CD4-positive, alpha-beta T cell (primary cell): Measurements from ENCODE around the gene RASSF10. TPM values are rescaled to one million over a fixed set of nuclear protein-coding genes. Genes with fewer than 3 reads are reported as not detected.

Experiments
- ATAC-seq: fragments of 200-7000 bp; cut with Tn5 transposase; one replicate; pipeline ENCODE4 v1.10.0; 2022; ENCODE audit warnings: mild to moderate bottlenecking; ENCODE audit not compliant: poor library complexity
- CTCF ChIA-PET: fragments of 350-600 bp; sonication (Branson Sonifier 250); formaldehyde crosslinking; loops from one replicate; lab custom pipeline; 2021; ENCODE audit warnings: antibody characterized with exemption, inconsistent platforms; lab: Charles Lee
- POLR2A ChIA-PET: fragments of 350-600 bp; sonication (Branson Sonifier 250); formaldehyde crosslinking; loops from one replicate; lab custom pipeline; 2021; ENCODE audit warnings: antibody characterized with exemption, inconsistent platforms; lab: Charles Lee
- DNase-seq, 14 experiments: peaks; one replicate each; pipeline ENCODE4 v3.0.0-alpha.2; 2013 to 2020; ENCODE audit warnings: mixed read lengths in 2 of 14
- H3K27ac ChIP-seq, 2 donors: one replicate each; pipeline versions ENCODE4 v1.5.1 to v1.7.0; 2013; ENCODE audit warnings: low read length in 2 of 2, low read depth in 1 of 2, mild to moderate bottlenecking in 1 of 2
- H3K27me3 ChIP-seq, 2 experiments: 1 replicate in 1 of 2; 2 replicates in 1 of 2; pipeline versions ENCODE4 v1.6.1 to v1.7.0; 2013; ENCODE audit warnings: low read length in 2 of 2, control low read depth in 1 of 2, mild to moderate bottlenecking in 1 of 2, moderate library complexity in 1 of 2; ENCODE audit not compliant: insufficient read depth in 2 of 2, control insufficient read depth in 1 of 2
- H3K36me3 ChIP-seq: one replicate; pipeline ENCODE4 v1.6.1; 2013; ENCODE audit warnings: low read length, control low read depth; ENCODE audit not compliant: insufficient read depth
- H3K4me1 ChIP-seq: one replicate; pipeline ENCODE4 v1.6.1; 2013; ENCODE audit warnings: low read length, control low read depth; ENCODE audit not compliant: insufficient read depth
- H3K4me3 ChIP-seq: one replicate; pipeline ENCODE4 v1.5.1; 2013; ENCODE audit warnings: mild to moderate bottlenecking, low read length, moderate library complexity
- H3K9me3 ChIP-seq, 2 experiments: 1 replicate in 1 of 2; 2 replicates in 1 of 2; pipeline versions ENCODE4 v1.6.1 to v1.7.0; 2013; ENCODE audit warnings: low read length in 2 of 2, mild to moderate bottlenecking in 2 of 2, control low read depth in 1 of 2, moderate library complexity in 1 of 2; ENCODE audit not compliant: control insufficient read depth in 1 of 2, insufficient read depth in 1 of 2
- H3K27ac Mint-ChIP-seq: one replicate; pipeline ENCODE4 v1.8.0; 2020; ENCODE audit warnings: mixed read lengths
- H3K27me3 Mint-ChIP-seq: one replicate; pipeline ENCODE4 v1.8.0; 2021; ENCODE audit warnings: mixed read lengths
- H3K36me3 Mint-ChIP-seq: one replicate; pipeline ENCODE4 v1.8.0; 2021; ENCODE audit warnings: low read depth, mixed read lengths
- H3K4me1 Mint-ChIP-seq: one replicate; pipeline ENCODE4 v1.8.0; 2021; ENCODE audit warnings: low read depth, mixed read lengths
- H3K4me3 Mint-ChIP-seq: one replicate; pipeline ENCODE4 v1.8.0; 2020; ENCODE audit warnings: mild to moderate bottlenecking, mixed read lengths
- H3K9me3 Mint-ChIP-seq: one replicate; pipeline ENCODE4 v1.8.0; 2020; ENCODE audit warnings: mixed read lengths
- CTCF ChIP-seq: fragments of 200-600 bp; IDR thresholded peaks from one replicate; pipeline ENCODE4 v1.8.0; 2022; ENCODE audit warnings: antibody characterized with exemption, mild to moderate bottlenecking
- intact Hi-C, 2 experiments: fragments of 100-400 bp; cut with DNase I in 1 of 2; cut with micrococcal nuclease in 1 of 2; formaldehyde crosslinking; loops; one replicate each; pipeline versions ENCODE4 v1.15.1 to v1.9.0; 2023 to 2025; cut with DNase I, micrococcal nuclease
- total RNA-seq, 174 experiments: library from RNA in 2 of 174; stranded (reverse) in 2 of 174; gene quantifications; one replicate each; pipeline ENCODE4 v1.2.3 and lab custom pipeline; 2021 to 2026

The RASSF10 gene
- total RNA-seq, 2 experiments from 2014 or later: not detected

GRCh38 chr11:13028322-13028721 lies 19.2 kb downstream of the RASSF10 start:
- intact Hi-C loops: no loop called here
- ChIA-PET CTCF (no interaction called here), POLR2A (no interaction called here)
- no peaks in the 10 kb centered on the region for H3K4me1 Mint-ChIP-seq
- H3K4me3 Mint-ChIP-seq: no peak overlapping the region
- Histone ChIP-seq H3K4me1 (no peaks in the 10 kb centered on the region), H3K36me3 (no peaks in the 10 kb centered on the region), H3K27me3 (peaks cover 4 to 10% of the 10 kb centered on the region in 2 experiments), H3K9me3 (no peaks in the 10 kb centered on the region), H3K4me3 (no peak overlapping the region), H3K27ac (no peak overlapping the region)
- H3K27me3 Mint-ChIP-seq: peaks cover 12% of the 10 kb centered on the region
- no peak for DNase-seq
- TF ChIP-seq CTCF: no peak
- H3K27ac Mint-ChIP-seq: no peak overlapping the region
- no peaks in the 10 kb centered on the region for H3K9me3 Mint-ChIP-seq
- H3K36me3 Mint-ChIP-seq: no peaks in the 10 kb centered on the region
- no peak for ATAC-seq

- no peaks in the 10 kb centered on the region for H3K9me3 ChIP-seq
- no peaks in the 10 kb centered on the region for H3K4me1 Mint-ChIP-seq
- no peaks in the 10 kb centered on the region for H3K36me3 Mint-ChIP-seq
- no peak overlapping the region for H3K27ac ChIP-seq
- peaks cover 0 to 10% of the 10 kb centered on the region in 2 experiments for H3K27me3 ChIP-seq
- H3K4me3 ChIP-seq: no peak overlapping the region
- no peak for TF ChIP-seq CTCF
- POLR2A ChIA-PET: no interaction called here
- H3K27me3 Mint-ChIP-seq: peaks cover 12% of the 10 kb centered on the region
- CTCF ChIA-PET: no interaction called here
- no peaks in the 10 kb centered on the region for H3K9me3 Mint-ChIP-seq
- no peak overlapping the region for H3K4me3 Mint-ChIP-seq
- H3K4me1 ChIP-seq: no peaks in the 10 kb centered on the region
- intact Hi-C loops: no loop called here
- H3K27ac Mint-ChIP-seq: no peak overlapping the region
- DNase-seq (no peak), ATAC-seq (no peak)
- H3K36me3 ChIP-seq: no peaks in the 10 kb centered on the region
Measured at GRCh38 chr11:13029872-13030271, 20.8 kb downstream of the RASSF10 start.

DNA sequence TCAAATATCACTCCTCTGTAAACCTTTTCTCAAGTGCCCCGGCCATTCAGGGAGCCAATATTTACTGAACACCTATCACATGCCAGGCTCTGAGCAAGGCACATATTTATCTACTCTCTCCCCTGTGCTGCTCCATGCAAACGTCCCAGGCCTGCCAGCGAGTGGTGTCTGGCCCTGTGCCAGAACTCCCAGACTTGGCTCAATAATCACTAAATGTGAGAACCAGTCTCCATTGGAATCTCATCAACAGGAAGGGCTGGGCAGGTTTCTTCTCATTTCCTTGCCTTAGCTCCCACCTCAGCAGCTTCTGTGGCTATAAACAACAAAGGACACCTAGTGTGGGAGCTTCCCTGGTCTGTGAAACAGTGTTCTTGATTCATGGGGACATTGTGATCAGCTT lies 21.7 kb downstream of the RASSF10 start:
- Histone ChIP-seq H3K36me3 (no peaks in the 10 kb centered on the region), H3K4me1 (no peaks in the 10 kb centered on the region), H3K27ac (no peak overlapping the region), H3K27me3 (peaks cover 0 to 18% of the 10 kb centered on the region in 2 experiments), H3K4me3 (no peak overlapping the region), H3K9me3 (no peaks in the 10 kb centered on the region)
- Mint-ChIP-seq H3K27ac (no peak overlapping the region), H3K36me3 (no peaks in the 10 kb centered on the region), H3K9me3 (no peaks in the 10 kb centered on the region), H3K4me1 (no peaks in the 10 kb centered on the region), H3K4me3 (no peak overlapping the region), H3K27me3 (peaks cover 19% of the 10 kb centered on the region)
- intact Hi-C loops: no loop called here
- ChIA-PET CTCF (no interaction called here), POLR2A (no interaction called here)
- DNase-seq (no peak), ATAC-seq (no peak)
- no peak for TF ChIP-seq CTCF
